NCI-H345 treated with DMSO at 0.1 percent for 48 hours (cell line): ENCODE measurements around the gene ULBP2.
"Not testable (repeated sequence)": the region's sequence is repeated elsewhere in the genome, so short reads cannot be mapped to it uniquely, and the experiment has no call there.

Experiments used
- DNase-seq: peaks from one replicate; lab custom pipeline; 2025; ENCODE audit not compliant: unreplicated experiment; lab: John Stamatoyannopoulos, UW

ULBP2 gene

DNA sequence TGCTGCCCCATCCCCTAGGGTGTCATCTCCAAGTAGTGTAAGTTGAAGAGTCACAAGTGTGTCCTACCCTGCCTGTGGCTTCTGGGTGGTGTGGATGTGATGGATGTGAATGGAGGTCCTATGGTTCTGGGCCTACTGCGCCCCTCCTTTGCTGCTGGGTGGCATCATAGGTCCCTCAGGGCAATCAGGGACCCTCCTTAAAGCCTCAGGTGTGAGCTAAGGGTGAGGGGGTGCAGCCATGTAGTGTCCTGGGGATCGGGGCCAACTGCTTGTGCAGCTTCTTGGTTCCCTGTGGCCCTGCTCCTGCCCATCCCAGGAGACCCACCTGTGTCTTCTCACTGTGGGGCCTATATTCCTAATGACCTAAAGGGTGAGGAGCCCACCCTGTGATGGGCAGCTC lies 24.5 kb downstream of the ULBP2 start:
- not testable (repeated sequence) for DNase-seq

DNA sequence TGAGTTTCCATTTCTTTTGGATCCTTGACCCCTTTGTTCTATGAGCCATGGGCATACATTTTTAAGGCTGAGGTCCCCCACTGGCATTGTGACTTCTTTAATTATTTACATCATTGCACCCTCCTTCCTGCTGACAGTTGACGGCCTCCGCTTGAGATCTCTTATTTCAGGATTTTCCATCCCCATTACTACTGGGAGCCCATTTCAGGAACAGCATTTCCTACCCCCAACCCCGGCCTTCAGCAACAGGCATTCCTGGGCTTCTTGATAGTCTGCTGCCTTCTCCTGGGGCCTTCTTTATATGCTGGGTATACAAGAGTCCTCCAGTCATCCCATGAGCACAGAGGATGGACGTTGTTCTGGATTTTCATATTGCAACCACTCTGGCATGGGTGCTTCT lies 25.8 kb downstream of the ULBP2 start:
- no peak for DNase-seq

DNA sequence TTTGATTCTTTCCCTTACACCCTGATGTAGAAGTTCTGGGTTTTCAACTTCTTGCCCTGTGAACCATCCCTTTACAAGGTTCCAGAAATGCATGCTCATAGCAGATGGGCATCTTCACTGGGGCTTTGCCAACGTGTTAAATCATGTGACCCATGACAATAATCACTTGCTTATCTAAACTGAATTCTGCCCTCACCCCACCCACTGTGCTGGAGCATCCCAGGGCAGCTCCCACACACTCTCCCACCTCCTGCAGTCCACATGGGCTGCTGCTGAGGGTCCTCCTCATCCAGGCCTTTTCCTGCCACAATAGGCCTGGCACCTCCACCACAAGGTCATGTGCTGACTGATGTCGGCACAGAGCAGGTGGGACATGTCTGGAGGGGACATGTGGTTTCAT lies 26.2 kb downstream of the ULBP2 start:
- DNase-seq: not testable (repeated sequence)

DNA sequence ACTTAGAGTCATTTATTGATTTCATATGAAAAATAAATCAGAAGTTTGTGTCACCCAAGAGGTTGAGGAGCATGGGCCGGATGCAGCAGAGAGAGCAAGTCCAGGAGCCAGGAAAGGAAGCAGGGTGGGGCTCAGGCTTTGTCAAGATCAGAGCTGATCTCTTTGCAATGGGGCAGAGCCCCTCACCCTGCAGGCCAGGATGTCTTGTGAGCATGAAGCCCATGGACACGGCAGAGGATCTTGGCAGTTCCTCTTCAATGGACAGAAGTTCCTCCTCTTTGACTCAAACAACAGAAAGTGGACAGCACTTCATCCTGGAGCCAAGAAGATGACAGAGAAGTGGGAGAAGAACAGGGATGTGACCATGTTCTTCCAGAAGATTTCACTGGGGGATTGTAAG lies 27.1 kb downstream of the ULBP2 start:
- not testable (repeated sequence) for DNase-seq

DNA sequence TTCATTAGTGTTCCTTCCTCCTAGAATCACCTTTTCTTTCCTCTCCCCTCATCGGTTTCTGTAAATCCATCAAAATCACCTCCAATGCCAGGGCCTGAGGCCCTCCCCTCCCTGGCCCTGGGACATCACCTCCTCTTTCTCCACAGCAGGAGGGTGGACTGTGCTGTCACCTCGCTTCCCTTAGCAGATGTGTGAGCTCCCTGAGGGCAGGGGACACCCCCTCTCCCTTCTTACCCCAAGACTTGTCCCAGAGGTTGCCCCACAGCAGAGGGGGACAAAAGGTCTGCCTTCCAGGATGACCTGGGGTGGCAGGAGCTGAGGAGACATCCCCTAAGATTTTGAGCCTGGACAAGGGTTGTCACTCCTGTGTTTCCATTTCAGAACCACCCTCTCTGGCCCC lies 27.8 kb downstream of the ULBP2 start:
- no peak for DNase-seq

DNA sequence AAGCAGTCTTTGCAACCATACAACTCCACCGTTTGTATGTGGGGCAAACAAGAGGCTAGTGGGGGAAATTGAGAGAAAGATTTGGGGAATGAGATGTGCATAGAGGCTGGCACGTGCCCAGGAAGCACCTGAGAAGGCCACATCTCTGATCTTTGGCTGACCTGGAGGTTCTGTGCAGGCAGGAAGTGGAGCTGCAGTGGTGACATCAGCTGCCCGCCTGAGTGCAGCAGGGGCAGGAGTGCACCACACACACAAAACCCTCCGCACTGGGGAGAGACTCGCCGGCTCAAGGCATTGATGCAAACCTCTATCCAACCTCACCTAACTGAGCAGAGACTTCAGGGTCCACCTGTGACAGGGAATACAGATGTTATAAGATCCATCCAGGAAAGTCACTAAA lies 32.6 kb downstream of the ULBP2 start:
- DNase-seq: not testable (repeated sequence)

DNA sequence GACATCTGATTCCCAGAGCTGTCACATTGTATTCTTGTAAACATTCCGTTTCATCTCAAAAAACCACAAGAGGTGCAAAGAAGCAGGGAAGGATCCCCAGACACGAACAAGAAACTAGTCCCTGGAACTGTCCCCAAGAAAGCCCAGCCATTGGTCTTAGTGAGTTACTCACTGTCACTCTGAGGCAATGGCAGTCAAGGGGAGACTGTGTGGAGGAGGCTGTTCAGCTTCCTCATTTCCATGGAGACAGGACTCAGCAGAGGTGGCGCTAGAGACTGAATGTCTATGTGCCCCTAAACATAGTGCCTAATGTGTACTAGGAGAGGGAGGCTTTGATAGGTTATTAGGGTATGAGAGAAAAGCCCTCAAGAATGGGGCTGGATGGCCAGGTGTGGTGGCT lies 33.0 kb downstream of the ULBP2 start:
- DNase-seq: no peak

DNA sequence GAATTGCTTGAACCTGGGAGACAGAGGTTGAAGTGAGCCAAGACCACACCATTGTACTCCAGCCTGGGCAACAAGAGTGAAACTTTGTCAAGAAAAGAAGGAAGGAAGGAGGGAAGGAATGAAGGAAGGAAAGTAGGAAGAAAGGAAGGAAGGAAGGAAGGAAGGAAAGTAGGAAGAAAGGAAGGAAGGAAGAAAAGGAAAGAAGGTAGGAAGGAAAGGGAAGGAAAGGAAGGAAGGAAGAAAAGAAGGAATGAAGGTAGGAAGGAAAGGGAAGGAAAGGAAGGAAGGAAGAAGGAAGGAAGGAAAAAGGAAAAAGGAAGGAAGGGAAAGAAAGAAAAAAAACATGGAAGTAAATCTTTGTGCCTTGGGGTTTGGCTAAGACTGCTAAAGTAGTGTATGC lies 33.6 kb downstream of the ULBP2 start:
- DNase-seq: no peak

DNA sequence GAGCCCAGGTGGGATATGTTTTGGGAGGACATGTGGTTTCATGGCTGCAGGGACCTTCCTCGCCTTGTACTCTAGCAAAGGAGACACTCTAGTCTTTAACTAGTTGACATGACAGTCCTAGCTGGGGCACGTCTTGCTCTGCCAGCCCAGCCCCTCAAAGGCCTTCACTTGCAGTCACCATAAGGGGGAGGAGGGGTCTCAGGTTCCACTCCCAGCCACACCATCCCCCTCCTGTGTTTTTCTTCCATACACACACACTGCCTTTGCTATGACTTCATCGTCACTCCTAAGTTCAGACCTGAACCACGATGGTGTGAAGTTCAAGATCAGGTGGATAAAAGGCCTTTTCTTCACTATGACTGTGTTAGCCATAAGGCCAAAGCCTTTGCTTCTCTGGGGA lies 35.4 kb downstream of the ULBP2 start:
- DNase-seq: no peak

DNA sequence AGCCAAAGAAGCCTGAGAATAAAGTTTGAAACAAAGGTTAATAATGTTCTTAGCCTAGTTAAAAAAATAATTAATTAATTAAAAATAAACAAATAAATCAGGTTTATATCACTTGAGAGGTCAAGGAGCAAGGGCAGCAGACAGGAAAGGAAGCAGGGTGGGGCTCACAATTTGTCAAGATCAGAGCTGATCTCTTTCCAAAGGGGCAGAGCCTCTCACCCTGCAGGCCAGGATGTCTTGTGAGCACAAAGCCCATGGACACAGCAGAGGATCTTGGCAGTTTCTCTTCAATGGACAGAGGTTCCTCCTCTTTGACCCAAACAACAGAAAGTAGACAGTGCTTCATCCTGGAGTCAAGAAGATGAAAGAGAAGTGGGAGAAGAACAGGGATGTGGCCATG lies 36.8 kb downstream of the ULBP2 start:
- DNase-seq: no peak

DNA sequence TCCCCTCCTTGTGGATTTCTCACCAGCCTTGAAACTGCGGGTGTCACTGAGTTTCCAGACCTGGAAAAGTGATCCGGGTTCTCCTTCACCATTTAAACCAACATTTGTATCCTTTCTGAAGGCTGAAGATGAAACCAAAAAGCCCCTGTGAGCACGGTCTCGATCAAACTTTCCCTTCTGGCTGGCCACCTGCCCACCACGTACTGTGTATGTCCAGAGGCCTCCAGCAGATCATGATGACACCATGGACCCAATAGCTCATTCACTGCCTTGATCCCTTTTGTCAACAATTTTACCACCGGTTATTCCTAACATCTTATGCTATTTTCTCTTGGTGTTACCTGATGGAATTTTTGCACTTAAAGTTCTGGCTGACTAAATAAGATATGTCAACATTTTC lies 37.5 kb downstream of the ULBP2 start:
- no peak for DNase-seq

DNA sequence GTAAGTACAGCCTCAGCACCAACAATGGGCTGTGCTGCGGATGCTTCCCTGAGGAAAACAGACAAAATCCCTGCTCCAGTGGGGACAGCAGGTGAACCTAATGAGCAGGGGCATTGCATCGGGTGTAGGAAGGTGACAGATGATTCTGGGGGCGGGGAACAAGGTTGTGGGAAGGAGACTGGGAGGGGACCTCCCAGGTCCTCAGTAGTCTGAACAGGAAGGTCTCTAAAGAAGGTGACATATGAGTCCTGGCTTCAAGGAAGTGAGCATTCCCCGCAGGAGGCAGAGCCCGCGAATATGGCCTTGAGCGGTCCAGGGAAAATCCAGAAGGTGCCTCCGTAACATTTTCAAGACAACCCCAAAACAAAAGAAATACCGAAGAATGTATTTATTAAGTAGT lies 41.3 kb downstream of the ULBP2 start:
- no peak for DNase-seq

DNA sequence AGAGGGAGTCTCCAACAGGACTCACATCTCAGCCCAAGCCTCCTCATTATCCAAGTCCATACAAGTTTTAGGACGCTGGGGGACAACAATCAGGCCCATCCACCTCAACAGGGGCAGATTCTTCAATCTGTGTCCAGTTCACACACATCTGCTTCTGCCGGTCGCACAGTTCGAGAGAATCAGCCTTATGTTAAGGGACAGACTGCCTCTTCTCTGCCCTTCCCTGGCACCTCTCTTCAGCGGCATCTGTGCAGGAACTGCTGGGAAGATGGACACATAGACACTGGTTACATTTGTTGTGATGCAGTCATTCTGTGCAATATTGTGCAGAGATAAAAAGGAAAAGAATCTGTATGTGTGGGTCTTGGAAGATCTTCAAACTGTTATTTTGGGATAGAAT lies 43.0 kb downstream of the ULBP2 start:
- DNase-seq: no peak

DNA sequence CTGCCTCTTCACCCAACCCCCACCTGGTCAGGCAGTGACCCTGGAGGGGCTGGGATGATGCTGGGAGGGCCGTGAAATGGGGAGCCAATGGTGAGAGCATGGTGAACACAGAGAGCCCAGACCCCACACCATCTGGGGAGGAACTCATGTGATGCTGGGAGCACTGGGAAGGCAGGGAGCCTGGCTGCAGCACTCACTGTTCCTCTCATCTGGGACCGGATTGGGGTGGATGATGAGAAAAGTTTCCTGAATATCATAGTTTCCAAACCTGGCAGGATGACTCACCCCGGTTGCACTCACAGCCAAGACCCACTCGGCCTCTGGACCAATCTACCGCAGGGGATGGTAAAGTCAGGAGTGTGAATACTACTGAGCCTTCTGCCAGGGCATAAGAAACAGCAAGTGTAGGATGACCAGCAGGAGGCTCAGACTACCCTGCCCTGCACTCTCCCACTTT lies 43.7 kb downstream of the ULBP2 start:
- no peak for DNase-seq

DNA sequence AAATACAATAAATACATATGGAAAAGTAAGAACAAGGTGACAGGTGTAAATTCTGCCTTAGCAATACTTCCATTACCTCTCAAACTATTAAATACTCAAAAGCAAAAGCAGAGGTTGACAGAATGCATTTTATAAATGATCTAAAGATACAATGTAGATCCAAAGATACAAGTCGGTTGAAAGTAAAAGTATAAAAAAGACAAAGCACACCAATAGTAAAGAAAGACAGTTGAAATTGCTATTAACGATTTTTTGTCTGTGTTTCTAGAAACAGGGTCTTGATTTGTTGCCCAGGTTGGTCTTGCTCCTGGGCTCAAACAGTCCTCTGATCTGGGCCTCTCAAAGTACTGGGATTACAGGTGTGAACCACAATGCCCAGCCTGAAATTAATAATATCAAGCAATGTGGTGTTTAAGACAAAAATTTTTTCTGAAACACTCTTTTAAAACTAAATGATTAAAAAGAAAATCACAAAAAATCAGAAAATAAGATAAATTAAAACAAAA lies 45.8 kb downstream of the ULBP2 start:
- DNase-seq: no peak

DNA sequence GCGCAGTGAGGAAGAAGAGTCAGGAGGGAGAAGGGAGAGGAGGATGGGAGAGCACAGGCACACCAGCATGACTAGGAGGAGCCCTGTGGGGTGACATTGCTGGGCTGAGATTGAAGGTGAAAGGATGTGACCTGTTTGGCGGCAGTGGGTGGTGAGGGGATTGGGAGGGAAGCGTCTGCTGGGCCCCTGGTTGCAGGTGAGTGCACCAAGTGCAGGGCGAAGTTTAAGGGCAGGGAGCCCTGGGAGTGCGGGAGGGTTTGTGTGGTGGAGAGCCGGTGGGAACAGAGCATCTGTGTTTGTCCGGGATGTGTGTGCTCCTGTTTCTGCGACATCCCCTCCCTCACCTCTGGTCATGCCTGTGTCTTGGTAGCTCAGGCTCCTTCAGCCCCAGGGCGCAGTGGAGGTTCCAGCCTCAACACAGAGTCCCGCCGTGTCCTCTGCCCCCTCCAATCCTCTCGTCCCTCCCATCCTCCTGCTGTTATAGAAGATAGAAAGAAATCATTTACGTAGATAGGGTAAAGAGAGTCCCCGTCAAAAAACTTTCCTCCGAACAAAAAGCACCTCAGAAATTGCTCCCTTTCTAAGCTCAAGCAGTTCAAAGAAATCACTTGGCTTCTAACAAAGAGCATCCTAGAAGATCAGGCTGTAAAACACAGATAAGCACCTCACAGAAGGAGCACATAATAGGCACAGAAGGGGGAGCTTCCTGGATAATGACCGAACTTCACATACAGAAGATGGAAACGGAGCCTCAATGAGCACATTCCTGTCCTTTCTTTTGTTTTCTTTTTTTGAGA lies 46.9 kb downstream of the ULBP2 start:
- no peak for DNase-seq

DNA sequence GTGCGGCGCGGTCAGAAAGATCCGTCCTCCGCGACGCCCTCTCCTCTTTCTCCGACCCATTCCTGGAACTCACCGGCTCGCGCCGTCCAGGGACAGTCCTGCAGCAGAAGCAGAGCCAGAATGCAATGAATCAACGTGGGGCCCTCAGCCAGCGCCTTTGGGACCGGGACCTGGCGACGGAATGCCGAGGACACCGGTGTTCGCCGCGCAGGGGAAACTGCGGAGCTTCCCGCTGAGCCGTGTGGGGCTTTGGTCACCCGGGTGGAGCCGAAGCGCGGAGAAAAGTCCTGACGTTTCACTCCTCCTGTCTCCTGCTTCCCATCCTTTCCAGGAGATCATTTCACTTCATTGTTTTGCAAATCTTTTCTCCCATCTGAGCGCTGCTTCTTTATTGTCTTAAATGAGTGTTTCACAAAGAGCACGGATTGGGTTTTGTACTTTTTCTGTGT lies 48.4 kb downstream of the ULBP2 start:
- DNase-seq: no peak

DNA sequence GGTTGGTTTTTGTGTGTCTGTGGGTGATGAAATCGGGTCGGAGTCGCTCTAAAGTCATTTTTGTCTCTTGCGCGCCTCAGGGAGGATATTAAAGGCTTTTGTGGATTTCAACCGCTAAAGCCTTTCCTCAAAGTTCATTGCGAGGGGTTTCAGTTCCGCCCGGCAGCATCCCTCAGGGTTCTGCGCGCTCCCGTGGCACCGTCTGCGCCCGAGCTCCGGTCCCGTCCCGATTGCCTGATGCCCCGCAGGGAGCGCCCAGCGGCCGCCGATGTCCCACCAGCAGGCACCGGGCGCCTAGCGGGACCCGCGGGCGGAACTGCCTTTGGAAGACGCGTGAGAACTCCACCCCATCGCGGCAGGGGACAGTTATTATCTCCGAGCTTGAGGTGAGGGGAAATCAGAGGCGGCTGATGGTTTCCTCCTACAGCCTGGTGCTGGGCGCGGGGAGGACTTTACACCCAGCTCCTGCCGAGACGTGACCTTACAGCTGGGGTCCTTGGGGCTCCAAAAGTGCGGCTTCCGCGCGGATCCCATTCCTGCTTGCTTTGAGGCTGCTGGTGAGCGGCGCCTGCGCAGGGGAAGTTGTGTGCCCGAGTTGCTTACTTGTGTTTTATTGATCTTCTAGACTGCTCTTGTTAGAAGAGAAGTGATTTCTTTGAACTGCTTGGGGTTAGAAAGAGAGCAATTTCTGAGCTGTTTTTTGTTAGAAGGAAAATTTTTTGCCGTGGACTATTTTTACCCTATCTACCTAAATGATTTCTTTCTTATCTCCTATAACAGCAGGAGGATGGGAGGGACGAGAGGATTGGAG lies 49.1 kb downstream of the ULBP2 start:
- DNase-seq: no peak

DNA sequence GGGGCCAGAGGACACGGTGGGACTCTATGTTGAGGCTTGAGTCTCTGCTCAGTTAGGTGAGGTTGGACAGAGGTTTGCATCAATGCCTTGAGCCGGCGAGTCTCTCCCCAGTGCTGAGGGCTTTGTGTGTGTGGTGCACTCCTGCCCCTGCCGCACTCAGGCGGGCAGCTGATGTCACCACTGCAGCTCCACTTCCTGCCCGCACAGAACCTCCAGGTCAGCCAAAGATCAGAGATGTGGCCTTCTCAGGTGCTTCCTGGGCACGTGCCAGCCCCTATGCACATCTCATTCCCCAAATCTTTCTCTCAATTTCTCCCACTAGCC lies 49.6 kb downstream of the ULBP2 start:
- DNase-seq: not testable (repeated sequence)

DNA sequence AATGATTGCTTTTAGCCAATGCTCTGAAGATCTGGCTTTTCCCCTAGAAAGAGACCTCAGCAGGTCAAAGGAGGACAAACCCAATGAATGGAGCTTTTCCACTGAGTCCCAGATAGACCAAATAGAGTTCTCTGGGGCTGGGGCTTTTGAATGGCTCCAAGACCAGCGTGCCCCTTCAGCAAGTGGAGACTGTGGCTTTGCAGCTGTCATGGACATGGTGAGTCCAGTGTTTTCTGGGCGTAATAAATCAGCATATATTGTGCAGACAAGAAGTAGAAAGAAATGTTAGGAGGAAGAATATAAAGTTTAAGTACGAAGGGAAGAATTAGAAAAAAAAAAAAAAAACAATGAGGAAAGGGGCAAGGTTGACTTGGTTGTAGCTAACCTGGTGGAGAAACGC lies 50.0 kb downstream of the ULBP2 start:
- no peak for DNase-seq

DNA sequence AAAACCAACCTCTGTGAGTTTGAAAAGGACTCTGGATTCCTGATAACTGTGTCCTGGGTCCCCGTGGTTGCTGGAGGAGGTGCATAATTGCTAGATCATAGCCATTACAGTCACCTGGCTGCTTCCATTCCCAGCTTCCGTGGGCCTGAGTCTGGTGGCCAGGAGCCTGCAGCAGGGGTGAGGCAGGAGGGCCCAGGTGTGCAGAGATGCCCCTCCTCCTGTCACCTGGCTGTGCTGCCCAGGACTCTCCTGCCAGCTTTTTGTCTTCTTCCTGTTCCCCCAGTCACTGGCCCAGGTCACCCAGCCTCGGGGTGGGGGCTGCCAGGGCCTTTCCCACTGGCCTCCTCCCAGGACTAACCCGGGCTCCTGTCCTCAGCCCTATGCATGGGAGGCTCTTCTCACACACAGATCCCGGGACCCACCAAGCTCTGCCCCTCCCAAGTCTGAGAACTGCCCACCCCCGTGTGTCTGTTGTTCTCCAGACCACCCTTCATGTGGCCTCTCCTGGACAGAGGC lies 53.5 kb downstream of the ULBP2 start:
- DNase-seq: no peak

DNA sequence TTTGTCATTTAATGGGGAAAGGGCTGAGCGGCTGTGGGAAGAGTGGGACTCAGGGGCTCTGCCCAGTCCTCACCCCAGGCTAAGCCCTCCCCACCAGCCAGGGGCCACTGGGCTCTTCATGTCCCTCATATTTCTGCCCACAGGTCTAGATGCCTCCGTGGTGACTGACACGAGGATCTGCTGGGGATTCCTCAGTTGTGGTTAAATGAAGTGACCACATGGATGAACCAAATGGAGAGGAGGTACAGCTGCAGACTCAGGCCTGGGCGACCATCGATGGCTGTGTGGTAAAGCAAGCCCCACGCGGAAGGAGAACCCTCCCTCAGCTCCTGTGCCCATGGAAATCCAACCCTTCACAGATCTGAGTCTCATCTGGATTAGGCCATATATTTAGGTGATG lies 54.2 kb downstream of the ULBP2 start:
- no peak for DNase-seq
